Stimulated activated naive CD8-positive, alpha-beta T cell treated with anti-CD3 and anti-CD28 coated beads, Interleukin-15, Interleukin-2, amounts not matched to agents 100 ng/mL and 50 ng/mL, for 24 hours (primary cell): ENCODE results near the gene DMAC2.
"Not testable (repeated sequence)": the region's sequence is repeated elsewhere in the genome, so short reads cannot be mapped to it uniquely, and the experiment has no call there.

Experiments used
- H3K27ac Mint-ChIP-seq: one replicate; pipeline ENCODE4 v1.8.0; 2021; ENCODE audit warnings: mild to moderate bottlenecking, mixed read lengths
- H3K27me3 Mint-ChIP-seq: one replicate; pipeline ENCODE4 v1.8.0; 2021; ENCODE audit warnings: mixed read lengths
- H3K36me3 Mint-ChIP-seq: one replicate; pipeline ENCODE4 v1.8.0; 2021; ENCODE audit warnings: low read depth, mixed read lengths
- H3K4me1 Mint-ChIP-seq: one replicate; pipeline ENCODE4 v1.8.0; 2021; ENCODE audit warnings: low read depth, mixed read lengths
- H3K4me3 Mint-ChIP-seq: one replicate; pipeline ENCODE4 v1.8.0; 2021; ENCODE audit warnings: mild to moderate bottlenecking, mixed read lengths
- H3K9me3 Mint-ChIP-seq: one replicate; pipeline ENCODE4 v1.8.0; 2021; ENCODE audit warnings: mixed read lengths

The DMAC2 gene

GRCh38 chr19:41449865-41450178 is 10.1 kb upstream of the DMAC2 start:
- H3K27ac Mint-ChIP-seq = no peak overlapping the region
- no peaks in the 10 kb centered on the region for H3K9me3 Mint-ChIP-seq
- H3K4me1 Mint-ChIP-seq = peaks cover 4% of the 10 kb centered on the region
- H3K36me3 Mint-ChIP-seq = no peaks in the 10 kb centered on the region
- peaks cover 11% of the 10 kb centered on the region for H3K27me3 Mint-ChIP-seq
- no peak overlapping the region for H3K4me3 Mint-ChIP-seq

GRCh38 chr19:41449079-41449864 is 9.6 kb upstream of the DMAC2 start:
- H3K27me3 Mint-ChIP-seq = peaks cover 11% of the 10 kb centered on the region
- no peaks in the 10 kb centered on the region for H3K36me3 Mint-ChIP-seq
- no peaks in the 10 kb centered on the region for H3K9me3 Mint-ChIP-seq
- peak overlapping the region; percentile 49 for H3K27ac Mint-ChIP-seq
- peak overlapping the region; percentile 72 for H3K4me3 Mint-ChIP-seq
- H3K4me1 Mint-ChIP-seq = peaks cover 4% of the 10 kb centered on the region

- H3K27ac Mint-ChIP-seq = no peak overlapping the region
- H3K9me3 Mint-ChIP-seq = no peaks in the 10 kb centered on the region
- no peaks in the 10 kb centered on the region for H3K36me3 Mint-ChIP-seq
- H3K27me3 Mint-ChIP-seq = peaks cover 11% of the 10 kb centered on the region
- peak overlapping the region; percentile 10 for H3K4me3 Mint-ChIP-seq
- H3K4me1 Mint-ChIP-seq = peaks cover 4% of the 10 kb centered on the region
Observed at GRCh38 chr19:41447732-41448332, 8.1 kb upstream of the DMAC2 start.

GRCh38 chr19:41445575-41445974 is 5.9 kb upstream of the DMAC2 start:
- H3K36me3 Mint-ChIP-seq = no peaks in the 10 kb centered on the region
- H3K9me3 Mint-ChIP-seq = no peaks in the 10 kb centered on the region
- peaks cover 11% of the 10 kb centered on the region for H3K27me3 Mint-ChIP-seq
- H3K27ac Mint-ChIP-seq = no peak overlapping the region
- H3K4me3 Mint-ChIP-seq = no peak overlapping the region
- H3K4me1 Mint-ChIP-seq = peaks cover 4% of the 10 kb centered on the region

- Mint-ChIP-seq H3K9me3 (no peaks in the 10 kb centered on the region), H3K27me3 (peaks cover 11% of the 10 kb centered on the region), H3K4me1 (peaks cover 4% of the 10 kb centered on the region), H3K4me3 (no peak overlapping the region), H3K27ac (no peak overlapping the region), H3K36me3 (no peaks in the 10 kb centered on the region)
Observed at GRCh38 chr19:41443813-41444455, 4.2 kb upstream of the DMAC2 start.

- Mint-ChIP-seq H3K36me3 (peaks cover 8% of the 10 kb centered on the region), H3K4me1 (peaks cover 8% of the 10 kb centered on the region), H3K9me3 (no peaks in the 10 kb centered on the region), H3K27ac (peak within 1 kb of the TSS; percentile 7), H3K27me3 (peaks cover 7% of the 10 kb centered on the region), H3K4me3 (no peak within 1 kb of the TSS)
Observed at GRCh38 chr19:41442473-41443355, 3.0 kb upstream of the DMAC2 start, which contains the start of gene ERICH4. Gene ERICH4 (plus strand): TSS chr19:41443156. CDS start chr19:41443170, 14 bp downstream.

GRCh38 chr19:41441321-41441945 is 1.7 kb upstream of the DMAC2 start:
- Mint-ChIP-seq H3K27me3 (peaks cover 2% of the 10 kb centered on the region), H3K9me3 (no peaks in the 10 kb centered on the region), H3K4me3 (no peak overlapping the region), H3K36me3 (peaks cover 16% of the 10 kb centered on the region), H3K27ac (no peak overlapping the region), H3K4me1 (peaks cover 11% of the 10 kb centered on the region)

- Mint-ChIP-seq H3K9me3 (no peaks in the 10 kb centered on the region), H3K4me1 (peaks cover 11% of the 10 kb centered on the region), H3K4me3 (no peak overlapping the region), H3K36me3 (peaks cover 22% of the 10 kb centered on the region), H3K27ac (peak overlapping the region; percentile 65), H3K27me3 (no peaks in the 10 kb centered on the region)
Observed at GRCh38 chr19:41437944-41438574, 1.7 kb downstream of the DMAC2 start.

- peaks cover 11% of the 10 kb centered on the region for H3K4me1 Mint-ChIP-seq
- H3K9me3 Mint-ChIP-seq = no peaks in the 10 kb centered on the region
- no peaks in the 10 kb centered on the region for H3K27me3 Mint-ChIP-seq
- peaks cover 32% of the 10 kb centered on the region for H3K36me3 Mint-ChIP-seq
- H3K4me3 Mint-ChIP-seq = no peak overlapping the region
- H3K27ac Mint-ChIP-seq = peak overlapping the region; percentile 24
Observed at GRCh38 chr19:41436674-41436951, 3.1 kb downstream of the DMAC2 start.

GRCh38 chr19:41435936-41436673 is 3.6 kb downstream of the DMAC2 start:
- Mint-ChIP-seq H3K27me3 (no peaks in the 10 kb centered on the region), H3K36me3 (peaks cover 37% of the 10 kb centered on the region), H3K9me3 (no peaks in the 10 kb centered on the region), H3K27ac (no peak overlapping the region), H3K4me3 (no peak overlapping the region), H3K4me1 (peaks cover 11% of the 10 kb centered on the region)

- H3K27ac Mint-ChIP-seq, H3K4me3 Mint-ChIP-seq, H3K27me3 Mint-ChIP-seq, H3K9me3 Mint-ChIP-seq: not testable (repeated sequence)
- H3K36me3 Mint-ChIP-seq = peaks cover 41% of the 10 kb centered on the region
- peaks cover 11% of the 10 kb centered on the region for H3K4me1 Mint-ChIP-seq
Observed at GRCh38 chr19:41435376-41435775, 4.3 kb downstream of the DMAC2 start.

GRCh38 chr19:41434450-41434849 is 5.3 kb downstream of the DMAC2 start:
- Mint-ChIP-seq H3K4me3 (no peak overlapping the region), H3K27ac (no peak overlapping the region), H3K36me3 (peaks cover 41% of the 10 kb centered on the region), H3K4me1 (peaks cover 7% of the 10 kb centered on the region), H3K9me3 (no peaks in the 10 kb centered on the region), H3K27me3 (no peaks in the 10 kb centered on the region)

- Mint-ChIP-seq H3K9me3 (no peaks in the 10 kb centered on the region), H3K27me3 (no peaks in the 10 kb centered on the region), H3K36me3 (peaks cover 36% of the 10 kb centered on the region)
Observed at GRCh38 chr19:41433171-41433570, 6.5 kb downstream of the DMAC2 start.

More at GRCh38 chr19:41433171-41433570, 6.5 kb downstream of the DMAC2 start:
- Mint-ChIP-seq H3K4me1 (peaks cover 12% of the 10 kb centered on the region), H3K27ac (no peak overlapping the region), H3K4me3 (no peak overlapping the region)
